Renal cortex interstitium (tissue), 11 donors: Measurements from ENCODE around the gene SLC22A3. TPM values are rescaled to one million over a fixed set of nuclear protein-coding genes. Genes with fewer than 3 reads are reported as not detected.
"Not testable (repeated sequence)": the region's sequence is repeated elsewhere in the genome, so short reads cannot be mapped to it uniquely, and the experiment has no call there.

Experiments
- DNase-seq, 11 donors: peaks; one replicate each; pipeline ENCODE4 v3.0.0-alpha.2; 2013; ENCODE audit warnings: low read depth in 9 of 11, low spot score in 4 of 11; ENCODE audit errors: extremely low read depth in 1 of 11
- polyA plus RNA-seq, 3 donors: library from polyadenylated mRNA; unstranded; fragments of 120-200 nt; gene quantifications; one replicate each; pipeline ENCODE4 v1.2.1, GENCODE V29; 2013; ENCODE audit not compliant: insufficient read length in 3 of 3

SLC22A3 gene
- polyA plus RNA-seq, 3 donors = 4.6 to 7.5 (median 5.5) TPM

DNA sequence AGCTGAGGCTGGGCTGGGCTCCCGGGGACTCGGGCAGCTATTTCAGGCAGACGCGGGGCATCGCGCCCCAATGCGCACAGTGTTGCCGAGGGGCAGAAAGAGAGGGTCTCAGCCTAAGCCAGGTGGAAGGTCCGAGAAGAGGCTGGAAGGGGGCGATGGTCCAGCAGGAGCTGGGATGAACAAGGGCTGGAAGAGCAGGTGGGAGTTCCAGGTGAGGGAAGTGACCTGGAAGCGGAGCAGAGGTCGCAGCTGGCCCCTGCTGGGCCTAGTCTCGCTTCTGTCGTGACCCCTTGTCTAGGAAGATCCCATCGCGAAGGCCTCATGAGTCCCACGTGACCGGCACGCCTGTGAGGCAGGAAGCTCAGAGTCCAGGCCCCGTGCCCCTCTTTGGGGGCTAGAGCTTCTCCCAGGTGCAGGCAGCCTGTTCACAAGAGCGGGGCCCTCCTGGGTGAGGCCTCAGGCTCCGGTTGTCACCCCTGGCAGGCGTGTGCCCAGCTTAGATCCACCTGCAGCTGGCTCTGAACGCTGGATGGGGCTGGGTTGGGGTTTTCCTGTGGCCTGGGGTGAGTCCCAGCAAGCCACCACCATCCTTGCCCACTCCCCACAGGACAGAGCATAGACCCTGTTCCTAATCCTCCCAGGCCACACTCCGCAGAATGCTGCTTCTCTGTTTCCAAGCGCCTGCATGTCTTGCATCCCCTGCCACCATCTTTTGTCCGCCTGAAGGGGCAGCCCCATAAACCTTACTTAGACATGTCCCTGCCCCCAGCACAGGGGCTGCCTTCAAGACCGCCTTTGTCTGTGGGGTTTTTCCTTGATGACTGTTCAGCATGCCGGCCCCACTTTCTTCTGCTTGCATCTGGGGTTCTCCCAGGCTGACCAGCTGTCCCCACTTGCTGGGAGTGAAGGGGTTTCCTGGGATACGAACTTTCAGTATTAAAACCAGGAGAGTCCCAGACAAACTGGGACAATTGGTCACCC, 15.1 kb downstream of the SLC22A3 start:
- no peak for DNase-seq

DNA sequence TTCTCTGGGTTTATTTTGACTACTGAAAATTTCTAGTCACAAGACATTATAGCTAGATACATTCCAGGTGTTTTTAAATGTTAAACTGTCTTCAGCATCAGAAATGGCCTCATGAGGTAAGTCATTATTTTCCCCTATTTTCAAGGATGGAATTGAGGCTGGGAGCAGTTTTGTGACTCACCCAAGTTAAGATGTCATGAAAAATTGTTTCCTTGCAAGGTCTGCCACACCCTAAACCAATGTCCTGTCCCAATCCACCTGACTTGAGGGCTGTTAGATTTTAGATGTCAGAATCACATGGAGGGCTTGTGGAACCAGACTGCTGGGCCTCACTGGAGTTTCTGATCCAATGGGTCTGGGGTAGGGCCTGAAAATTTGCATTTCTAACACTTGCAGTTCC, 16.9 kb downstream of the SLC22A3 start:
- no peak for DNase-seq

DNA sequence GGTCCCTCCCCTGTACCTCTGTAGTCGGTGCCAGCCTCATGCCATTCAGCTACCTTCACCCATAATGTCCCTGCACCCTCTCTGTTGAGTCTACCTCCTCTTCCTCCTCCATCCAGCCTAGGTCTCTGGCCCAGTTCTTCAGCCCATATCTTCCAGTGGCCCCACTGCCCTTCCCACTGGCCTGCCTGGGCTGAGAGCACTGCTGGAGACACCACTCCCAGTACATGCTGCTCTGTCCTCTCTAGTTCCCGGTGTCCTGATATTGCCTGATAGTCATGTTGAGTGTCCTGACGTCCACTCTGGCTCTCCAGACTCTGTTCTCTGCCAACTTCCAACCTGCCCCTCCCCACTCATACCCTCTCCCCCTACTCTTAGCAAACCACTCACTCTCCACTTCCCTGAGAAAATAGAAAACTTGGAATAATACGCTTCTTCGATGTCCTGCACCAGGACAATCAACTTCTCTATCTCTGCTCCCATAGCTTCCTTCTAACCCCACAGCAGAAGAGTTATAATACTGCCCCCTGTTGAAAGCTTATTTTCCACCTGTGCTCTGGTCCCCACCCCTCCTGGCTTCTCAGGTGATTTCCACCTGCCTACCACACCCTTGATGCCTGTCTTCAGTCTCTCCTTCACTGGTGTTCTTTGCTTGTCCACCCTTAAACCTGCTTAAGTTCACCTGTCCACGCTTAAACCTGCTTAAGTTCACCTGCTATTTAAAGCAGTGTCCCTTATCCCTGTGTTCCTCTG, 19.8 kb downstream of the SLC22A3 start:
- no peak for DNase-seq

DNA sequence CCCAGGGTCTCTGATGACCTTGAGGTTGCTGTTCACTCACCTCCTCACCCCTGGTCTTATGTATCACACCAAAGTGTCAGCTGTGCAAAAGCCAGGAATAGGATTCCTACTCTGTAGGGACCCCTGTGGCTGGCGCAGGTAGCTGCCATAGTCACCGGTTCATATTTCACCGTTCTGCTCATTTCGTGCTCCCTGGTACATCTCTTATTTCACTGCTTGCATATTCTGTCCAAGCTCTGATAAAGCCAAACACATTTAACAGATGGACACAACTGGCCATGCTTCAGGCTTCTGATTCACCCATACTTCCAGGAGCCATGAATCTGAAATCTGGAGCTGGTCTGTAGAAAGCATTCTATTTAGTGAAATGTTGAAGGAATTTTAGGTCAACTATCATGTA, 20.5 kb downstream of the SLC22A3 start:
- DNase-seq = no peak

DNA sequence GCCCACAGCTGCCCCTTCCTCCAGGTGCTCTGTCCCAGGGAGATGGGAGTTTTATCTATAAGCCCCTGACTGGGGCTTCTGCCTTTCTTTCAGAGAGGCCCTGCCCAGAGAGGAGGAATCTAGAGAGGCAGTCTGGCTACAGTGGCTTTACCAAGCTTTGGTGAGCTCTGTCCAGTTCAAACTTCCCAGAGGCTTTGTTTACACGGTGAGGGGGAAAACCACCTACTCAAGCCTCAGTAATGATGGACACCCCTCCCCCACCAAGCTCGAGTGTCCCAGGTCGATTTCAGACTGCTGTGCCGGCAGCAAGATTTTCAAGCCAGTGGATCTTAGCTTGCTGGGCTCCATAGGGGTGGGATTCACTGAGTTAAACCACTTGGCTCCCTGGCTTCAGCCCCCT, 25.4 kb downstream of the SLC22A3 start:
- not testable (repeated sequence) for DNase-seq

DNA sequence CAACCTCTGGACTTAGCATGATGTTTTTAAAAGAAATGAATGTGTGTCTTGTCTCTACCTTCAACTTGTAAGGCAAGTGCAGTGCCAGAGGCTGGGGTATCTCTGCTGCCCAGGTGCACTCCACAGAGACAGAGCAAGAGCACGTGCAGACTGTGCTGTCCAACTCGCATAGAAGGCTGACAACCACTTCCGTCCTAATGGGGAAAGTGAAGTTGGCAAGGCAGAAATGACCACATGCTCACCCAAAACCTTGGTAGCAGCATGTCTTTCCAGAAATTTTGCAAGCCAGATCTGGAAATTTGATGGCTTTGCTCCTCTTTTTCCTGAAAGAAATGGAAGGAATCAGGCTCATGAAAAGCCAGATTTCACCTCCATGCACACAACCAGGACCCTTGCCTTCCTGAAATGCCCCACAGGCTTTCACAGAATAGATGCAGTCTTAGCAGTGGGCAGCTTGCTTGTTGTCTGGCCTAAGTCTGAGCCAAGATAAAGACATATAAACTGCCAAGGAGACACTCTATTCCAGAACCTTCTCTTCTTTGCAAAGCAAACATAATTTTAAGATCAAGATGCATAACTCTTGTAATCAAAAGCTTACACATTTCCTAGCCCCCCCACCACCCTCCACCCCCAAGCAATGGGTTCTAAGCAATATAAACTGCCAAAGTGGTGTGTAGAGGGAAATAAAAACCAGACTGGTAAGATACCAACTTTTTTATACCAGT, 26.8 kb downstream of the SLC22A3 start:
- no peak for DNase-seq

DNA sequence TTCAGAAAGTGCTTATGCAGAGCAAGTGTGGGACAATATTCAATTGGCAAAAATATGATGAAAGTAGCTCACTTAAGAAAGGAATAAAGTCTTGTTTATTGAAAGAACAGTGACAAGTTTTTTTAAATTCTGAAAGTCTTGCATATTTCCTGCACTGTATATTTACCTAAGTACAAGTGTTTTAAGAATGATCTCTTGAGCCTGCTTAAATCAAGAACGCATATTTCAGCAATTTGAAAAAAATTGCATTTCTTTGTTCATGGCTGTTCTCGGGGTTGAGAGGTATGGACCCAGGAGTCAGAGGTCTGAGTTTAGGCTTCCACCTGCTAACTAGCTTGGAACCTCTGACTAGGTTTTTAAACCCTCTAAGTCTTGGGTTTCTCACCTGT, 27.4 kb downstream of the SLC22A3 start:
- DNase-seq = no peak

DNA sequence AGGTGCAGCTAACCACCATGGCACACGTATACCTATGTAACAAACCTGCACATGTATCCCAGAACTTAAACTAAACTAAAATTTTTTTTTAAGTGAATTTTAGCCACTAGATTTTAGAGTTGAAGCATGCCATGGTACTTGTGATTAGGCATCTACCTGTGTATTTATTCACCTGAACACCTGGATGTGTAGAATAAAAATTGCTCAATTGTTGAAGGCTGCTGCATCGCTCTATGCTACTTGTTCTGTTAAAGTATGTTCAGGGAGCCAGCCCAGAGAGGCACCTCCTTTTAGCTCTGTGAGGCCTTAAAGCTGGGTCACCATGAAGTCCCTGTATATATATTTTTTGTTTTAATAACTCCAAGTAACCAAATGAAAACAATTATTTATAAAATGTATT, 28.3 kb downstream of the SLC22A3 start:
- no peak for DNase-seq

DNA sequence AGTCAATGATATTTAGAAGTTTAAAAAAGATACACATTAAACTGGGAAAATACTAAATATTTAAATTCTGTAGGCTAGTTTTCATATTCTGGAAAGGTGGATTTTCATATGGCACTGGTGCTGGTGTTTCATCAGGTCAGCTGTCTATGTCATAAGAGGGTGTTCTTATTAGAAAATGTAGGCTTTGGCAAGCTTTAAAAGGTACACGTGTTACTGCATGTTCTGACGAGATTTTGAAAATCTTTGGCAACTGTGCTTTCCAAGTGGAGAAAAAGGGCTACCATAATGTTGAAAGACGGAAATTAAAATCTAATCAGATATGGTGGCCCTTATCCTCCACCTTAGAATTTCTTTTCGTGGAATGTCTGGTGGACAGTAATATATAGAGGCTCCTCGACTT, 30.0 kb downstream of the SLC22A3 start:
- DNase-seq = no peak

DNA sequence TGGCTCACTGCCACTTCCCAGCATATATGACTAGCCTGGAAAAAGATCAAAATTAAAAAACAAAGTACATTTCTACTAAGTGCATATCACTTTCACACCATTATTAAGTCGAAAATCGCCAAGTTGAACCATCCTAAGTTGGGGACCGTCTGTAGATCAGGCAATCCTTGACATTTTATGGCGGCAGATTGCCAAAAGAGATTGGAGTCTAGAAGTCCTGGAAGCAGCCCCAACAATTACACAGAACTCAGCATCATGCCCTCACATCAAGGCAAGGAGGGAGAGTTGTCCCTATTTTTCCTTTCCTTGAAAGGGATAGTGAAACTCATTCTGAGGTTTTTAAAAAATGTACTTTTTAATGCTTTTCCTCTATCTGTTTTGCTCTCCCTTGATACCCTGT, 30.7 kb downstream of the SLC22A3 start:
- no peak for DNase-seq

DNA sequence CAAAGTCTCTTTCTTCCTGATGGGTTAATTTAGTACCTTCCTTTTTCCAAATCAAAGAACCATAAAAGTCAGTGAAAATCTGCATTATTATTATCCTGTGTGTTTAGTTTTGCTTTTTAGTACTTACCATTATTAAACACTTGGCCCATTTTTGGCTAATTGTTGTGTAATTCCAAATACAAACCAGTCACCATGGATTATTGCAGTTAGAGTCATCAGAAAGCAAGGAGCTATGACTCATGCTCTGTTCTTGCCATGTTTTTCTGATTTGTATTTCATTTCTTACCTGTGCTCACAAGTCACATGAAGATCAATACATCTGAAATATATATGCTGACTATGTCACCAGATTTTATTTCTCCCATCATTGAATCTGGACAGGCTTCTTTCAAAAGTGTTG, 31.3 kb downstream of the SLC22A3 start:
- DNase-seq = no peak

DNA sequence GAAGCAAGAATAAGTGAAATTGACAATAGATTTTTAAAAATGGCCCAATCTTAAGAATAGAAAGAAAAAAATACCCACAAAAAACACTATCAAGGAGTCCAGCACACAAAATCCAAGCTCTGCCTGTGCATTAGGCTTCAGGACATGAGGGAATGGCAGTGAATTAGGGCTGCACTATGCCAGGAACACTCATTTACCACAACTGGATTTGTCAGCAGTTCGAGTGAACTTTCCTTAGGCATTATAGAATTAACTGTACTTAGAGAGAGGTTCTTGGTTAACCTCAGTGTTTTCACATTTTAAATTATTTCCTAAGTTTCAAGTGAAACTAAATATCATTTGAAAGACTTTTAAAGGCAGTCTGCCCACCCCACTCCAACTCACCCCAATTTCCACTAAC, 34.8 kb downstream of the SLC22A3 start:
- no peak for DNase-seq

DNA sequence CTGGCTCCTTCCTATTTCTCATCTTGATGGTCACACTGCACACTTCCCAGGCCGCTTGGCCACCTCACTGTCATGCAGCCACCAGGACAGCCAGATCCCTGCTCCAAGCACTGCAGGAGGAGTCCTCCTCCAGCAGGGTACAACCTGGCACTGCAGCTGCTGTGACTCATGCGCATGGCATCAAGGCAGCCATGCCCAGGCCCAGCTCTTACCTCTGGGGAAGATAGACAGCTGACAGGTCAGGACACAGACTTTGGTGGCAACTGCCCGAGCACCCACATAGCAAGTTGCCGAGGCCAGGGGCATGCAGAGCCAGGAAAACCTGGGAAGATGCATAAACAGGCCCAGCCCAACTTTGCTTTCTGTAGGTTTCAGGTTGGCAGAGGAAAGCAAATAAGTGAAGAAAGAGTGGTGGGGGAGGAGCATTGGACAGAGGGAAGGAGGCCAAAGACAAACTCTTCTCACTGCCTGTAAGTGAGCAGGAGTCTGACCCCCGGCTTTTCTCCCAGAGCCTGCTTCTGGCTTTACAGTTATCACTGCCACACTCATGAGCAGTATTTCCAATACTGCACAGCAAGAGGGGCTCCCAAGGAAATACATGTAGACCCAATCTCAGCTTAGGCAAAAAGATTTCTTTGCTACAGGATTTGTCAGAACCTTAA, 38.8 kb downstream of the SLC22A3 start:
- no peak for DNase-seq

DNA sequence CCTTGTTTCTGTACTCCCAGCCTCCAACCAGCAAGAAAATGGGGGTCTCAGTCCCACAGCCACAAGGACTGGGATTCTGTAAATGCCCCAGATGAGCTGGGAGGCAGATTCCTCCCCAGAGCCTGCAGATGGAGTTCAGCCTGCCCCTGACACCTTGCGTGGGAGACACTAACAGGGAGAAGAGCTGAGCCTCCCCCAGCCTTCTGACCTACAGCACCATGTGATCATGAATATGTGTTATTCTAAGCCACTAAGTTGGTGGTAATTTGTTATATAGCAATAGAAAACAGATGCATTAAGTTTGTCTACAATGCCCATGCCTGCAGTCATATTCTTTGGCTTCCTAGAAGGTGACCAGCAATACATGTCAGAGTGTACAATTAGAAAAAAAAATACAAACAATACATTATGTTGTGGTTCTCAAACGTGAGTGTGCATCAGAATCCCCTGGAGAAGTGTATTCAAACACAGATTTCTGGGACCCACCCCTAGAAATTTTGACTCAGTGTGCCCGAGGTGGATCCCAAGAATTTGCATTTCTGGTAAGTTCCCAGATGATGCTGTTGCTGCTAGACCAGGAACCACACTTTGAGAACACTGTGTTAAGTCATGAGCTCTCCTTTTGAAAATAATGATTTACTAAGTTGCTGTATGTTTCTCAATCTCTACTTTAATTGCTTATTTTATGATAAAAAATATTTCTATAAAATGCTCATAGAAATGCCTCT, 39.9 kb downstream of the SLC22A3 start:
- DNase-seq = no peak

DNA sequence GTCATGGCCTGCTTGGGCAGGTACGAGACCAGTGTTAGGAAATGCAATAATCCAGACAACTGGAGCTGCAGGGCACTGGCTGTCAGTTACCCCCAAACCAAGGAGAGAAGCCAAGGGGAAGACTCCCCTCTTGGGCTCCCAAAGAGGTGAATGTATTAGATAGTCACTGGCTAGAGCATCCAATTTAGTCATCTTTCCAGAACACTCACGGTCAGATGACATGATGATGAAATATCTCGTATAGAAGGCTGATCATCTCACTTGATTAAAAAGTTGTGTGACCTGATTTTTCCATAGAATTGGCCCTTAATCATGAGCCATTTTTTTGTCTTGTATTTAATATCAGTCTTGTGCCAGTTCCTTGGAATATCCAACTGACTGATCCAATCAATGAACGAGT, 40.7 kb downstream of the SLC22A3 start:
- DNase-seq = no peak

DNA sequence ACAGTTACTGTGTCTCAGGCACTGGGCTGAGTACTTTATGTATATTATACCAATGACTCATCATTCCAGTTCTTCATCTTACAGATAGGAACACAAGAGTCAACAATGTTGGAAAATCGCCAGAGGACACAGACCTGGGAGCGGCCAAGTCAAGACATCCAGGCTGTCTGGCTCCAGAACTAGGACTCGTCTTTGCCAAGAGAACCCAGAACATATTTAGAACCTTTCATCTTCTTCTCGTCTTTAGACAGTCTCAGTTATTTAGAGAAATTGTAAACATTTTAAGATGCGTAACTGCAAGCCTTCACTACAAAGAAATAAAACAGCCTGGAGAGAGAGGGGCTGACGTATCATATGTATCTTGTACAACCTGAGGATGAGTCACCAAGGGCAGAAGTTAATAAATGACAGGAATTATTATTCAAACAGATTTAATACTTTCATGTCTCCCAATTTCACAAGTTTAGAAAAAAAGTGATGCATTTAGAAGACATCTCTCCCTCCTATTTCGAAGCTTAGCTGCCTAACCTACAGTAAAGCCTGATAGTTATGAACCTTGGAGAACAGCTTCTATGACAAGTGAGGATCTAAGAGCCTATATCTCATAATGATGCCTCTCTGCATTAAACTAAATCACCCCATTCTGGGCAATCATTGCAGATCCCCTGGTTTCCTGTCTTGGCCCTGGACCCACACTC, 43.4 kb downstream of the SLC22A3 start:
- no peak for DNase-seq

DNA sequence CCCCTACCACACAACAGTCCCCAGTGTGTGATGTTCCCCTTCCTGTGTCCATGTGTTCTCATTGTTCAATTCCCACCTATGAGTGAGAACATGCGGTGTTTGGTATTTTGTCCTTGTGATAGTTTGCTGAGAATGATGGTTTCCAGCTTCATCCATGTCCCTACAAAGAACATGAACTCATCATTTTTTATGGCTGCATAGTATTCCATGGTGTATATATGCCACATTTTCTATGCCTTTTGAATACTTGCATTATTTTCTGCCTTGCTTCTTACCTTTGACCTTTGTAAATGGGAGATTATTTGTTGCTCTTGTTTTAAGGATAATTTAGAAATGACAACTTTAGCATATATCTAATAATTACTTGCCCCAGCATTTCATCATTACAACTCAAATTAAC, 45.3 kb downstream of the SLC22A3 start:
- DNase-seq = not testable (repeated sequence)
